Right hindlimb (tissue), 1 donor: ENCODE measurements around the gene CACTIN.
"Not testable (repeated sequence)": the region's sequence is repeated elsewhere in the genome, so short reads cannot be mapped to it uniquely, and the experiment has no call there.

Experiments used
- DNase-seq: peaks from one replicate; pipeline ENCODE4 v3.0.0-alpha.2; 2018

CACTIN gene

DNA sequence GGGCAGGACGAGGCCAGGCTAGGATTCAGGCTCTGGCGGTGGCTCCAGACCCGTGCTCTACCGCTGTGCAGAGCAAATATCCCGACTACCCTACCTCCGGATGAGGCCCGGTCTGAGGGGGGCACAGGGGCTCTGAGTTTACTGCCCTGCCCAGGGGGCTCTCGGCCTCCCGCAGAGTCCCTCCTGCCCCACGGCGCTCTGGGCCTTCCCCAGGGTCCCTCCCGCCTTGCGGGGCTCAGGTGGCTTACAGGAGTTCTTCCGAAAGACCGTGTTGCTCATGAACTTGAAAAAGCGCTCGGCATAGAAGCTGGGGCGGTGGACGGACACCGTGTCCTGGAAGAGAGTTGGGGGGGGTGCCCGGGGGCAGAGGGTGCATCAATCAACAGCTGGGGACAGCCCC is 19.1 kb upstream of the CACTIN start:
- DNase-seq, result no peak

DNA sequence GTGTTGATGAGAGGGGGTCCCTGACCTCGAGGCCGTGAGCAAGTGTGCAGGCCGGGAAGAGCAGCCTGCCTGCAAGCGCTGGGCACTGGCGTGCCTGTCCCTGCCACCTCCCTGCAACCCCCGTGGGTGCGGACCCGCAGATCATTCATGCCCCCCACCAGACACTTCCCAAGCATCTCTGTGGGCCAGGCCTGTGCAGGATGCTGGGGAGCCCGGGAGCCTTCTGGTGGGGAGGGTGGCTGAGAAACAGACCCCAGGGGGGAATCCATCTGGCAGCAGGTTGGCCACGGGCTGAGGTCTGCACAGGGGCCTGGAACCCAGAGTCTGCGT is 18.4 kb upstream of the CACTIN start:
- no peak for DNase-seq

DNA sequence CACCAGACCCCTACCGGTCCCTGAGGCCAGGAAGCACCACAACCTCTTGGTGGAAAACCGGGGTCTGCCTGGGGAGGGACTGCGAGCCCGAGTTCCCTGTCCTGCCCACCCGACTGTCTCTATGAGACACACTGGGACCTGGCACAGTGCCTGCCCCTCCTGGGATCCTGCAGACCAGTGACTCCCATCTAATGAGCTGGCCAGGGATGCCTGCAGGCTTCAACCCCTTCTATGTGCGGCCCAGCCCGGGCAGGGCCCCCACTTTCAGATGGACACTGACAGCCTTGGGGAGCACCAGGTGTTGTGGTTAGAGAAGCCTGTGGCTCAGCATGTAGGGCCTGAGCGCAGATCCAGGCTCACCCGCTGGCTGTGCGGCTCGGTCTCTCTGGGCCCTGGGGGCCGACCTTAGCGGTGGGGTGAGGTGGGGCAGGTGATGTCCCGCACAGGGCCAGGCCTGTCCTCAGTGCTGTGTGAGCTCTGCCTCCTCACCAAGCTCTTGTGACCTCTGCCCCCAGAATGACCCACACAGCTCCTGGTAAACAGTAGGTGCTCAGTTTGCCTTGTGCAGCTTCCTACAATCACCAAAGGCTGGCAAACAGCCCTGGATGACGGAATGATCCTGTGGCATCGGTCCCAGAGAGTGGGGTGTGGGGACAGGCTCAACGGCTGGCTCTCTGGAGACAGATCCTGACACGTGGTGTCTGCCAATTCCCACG is 17.9 kb upstream of the CACTIN start:
- DNase-seq, result no peak

DNA sequence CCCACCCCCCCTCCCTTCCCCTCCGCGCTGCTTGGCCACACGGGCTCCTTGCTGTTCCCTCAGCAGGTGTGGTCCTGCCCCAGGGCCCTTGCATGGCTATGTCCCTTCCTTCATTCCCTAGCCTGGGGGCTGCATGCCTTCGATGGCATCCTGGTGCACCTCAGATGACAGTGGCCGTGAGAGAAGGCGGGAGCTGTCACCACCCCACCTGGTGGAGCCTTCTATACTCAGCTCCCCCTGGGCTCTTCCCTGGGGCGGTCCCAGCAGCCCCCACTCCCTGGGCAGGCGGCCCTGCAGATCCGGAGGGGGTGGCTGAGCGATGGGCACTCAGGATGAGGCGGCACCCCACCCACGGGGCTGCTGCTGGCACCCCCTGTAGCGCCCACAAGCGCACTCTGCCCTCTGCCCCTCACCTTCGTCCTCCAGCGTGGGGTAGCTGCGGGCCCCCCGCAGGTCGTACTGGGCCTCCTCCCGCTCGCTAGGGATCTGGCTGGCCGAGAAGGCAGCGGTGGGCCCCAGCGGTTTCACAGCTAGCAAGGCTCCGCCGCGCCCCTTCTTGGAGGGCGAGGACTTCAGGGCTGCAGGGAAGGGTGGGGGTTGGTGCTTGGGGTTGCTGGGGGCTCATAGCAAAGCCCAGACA is 17.2 kb upstream of the CACTIN start:
- no peak for DNase-seq

DNA sequence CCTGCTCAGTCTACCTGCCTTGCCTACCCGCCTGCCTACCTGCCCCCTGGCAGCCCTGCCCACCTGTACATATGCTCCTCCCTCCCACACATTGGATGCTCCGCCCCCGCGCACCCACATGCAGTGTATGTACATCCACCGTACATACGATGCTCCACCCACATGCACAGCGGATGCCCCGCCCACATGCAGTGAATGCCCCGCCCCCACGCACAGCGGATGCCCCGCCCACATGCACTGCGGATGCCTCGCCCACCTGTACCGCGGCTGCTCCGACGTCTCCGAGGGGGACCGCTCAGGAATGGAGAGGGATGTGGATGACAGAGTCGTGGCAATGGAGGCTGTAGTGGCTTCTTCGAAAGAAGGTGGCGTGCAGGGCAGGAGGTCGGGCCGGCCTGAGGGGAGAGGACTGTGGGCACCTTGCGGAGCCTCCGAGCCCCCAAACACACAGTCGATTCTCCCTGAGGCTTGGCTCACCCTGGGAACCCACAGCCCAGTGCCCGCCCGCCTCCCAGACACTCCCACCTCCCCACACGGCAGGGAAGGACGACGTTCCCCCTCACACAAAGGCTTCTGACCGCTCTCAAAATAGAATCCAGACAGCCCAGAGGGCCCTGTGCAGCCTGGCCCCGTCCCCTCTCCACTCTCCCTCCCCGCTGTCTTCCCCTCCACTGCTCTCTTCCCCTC is 16.5 kb upstream of the CACTIN start:
- no peak for DNase-seq

DNA sequence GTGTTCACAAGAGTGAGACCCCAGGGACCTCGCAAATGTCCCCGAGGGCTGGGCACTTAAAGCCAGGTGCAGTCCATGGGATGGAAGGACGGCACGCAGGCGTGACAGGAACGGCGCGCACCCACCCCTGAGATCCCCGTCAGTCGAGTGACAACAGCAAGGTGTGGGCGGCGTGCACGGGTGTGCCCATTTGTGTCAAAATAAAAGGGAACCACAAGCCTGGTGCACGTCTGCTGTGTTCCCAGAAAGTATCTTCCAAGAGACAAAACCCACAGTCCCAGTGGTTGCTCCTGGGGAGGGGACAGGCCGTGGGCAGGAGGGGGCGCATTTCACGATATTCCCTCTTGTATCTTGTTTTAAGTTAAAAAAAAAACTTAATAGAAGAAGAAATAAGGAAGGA is 15.7 kb upstream of the CACTIN start:
- no peak for DNase-seq

DNA sequence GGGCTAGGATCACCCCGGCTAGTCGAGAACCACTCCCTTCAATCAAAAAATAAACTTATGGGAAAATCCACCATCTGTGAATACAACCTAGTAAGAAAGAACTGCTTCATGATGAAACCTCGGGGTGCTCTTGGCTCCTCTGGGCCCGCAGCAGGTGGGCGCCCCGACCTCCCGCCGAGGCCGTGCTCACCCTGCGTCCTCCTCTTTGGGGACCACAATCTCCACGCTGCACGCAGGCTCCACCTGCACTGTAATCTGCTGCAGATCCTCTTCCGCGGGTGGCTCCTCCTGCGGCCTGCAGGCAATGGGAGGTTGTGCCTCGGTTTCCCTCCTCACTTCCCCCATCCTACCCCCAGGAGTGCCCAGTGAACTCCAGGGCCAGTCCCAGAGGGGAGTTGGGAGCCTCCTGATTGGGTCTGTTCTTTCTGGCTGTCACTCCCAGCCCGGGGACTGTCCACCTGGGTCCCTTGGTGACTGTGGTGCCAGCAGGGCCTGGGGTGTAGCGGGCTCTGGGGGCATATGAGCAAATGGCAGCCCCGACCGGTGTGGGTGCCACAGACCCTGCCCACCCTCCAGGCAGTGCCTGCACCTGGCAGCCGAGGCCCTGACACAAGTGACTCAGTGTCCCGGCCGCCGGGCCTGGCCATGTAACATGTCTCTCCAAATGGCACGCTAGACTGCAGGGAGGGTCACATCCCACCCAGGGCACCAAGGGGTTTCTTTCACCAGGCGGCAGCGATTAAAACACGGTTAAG is 15.1 kb upstream of the CACTIN start:
- no peak for DNase-seq

DNA sequence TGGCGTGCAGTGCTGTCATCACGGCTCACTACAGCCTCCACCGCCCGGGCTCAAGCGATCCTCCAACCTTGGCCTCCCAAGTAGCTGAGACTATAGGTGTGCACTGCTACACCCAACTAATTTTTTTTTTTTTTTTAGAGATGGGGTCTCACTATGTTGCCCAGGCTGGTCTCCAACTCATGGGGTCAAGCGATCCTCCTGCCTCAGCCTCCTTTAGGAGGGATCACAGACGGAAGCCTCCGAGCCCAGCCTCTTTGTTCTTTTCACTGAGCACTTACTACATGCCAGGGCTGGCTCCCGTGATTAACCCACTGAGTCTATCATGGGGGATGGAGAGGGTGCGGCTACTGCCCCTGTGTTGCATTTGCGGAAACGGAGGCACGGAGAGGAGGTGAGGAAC is 12.9 kb upstream of the CACTIN start:
- no peak for DNase-seq

DNA sequence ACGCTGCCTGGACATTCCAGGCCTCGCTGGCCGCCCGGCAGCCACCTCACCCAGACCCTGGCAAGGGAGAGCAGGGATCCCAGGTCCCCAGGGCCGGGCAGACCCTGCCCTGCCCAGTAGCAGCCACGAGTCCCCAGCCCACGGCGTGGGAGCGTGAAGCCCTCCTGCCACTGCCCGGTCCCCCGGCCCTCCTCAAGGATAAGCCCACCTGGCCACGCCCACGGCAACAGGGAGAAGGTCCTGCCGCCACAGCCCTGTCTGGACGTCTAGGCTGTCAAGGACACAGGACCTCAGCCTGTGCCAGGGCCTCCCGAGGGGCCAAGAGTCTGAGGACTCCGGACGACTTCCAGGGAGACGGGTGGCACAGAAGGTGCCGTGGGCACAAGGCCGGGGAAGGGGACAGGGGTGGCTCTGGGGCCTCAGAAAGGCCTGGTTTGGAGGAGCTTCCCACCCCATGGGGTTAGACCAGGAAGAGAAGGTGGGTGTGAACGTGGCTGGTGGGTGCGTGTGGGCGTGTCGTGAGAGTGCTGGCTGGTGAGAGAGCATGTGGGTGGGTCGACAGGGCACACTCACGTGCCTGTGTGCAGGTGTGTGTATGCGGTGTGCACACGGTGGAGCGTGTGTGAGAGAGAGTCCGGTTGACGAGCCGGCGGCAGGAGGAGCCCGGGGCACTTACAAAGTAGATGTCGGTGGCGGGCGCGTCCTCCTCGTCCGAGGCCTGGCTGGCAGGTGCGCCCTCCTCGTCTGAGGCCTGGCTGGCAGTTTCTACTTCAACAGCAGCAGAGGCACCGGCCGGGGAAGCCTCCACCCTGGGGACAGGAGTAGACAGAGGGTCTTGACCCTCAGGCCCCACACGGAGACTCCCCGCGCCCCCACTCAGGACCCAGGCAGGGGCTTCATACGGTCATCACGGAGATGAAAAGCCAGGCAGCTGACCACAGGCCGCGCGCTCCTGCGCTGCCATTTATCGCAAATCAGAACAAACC is 11.9 kb upstream of the CACTIN start:
- DNase-seq, result no peak

DNA sequence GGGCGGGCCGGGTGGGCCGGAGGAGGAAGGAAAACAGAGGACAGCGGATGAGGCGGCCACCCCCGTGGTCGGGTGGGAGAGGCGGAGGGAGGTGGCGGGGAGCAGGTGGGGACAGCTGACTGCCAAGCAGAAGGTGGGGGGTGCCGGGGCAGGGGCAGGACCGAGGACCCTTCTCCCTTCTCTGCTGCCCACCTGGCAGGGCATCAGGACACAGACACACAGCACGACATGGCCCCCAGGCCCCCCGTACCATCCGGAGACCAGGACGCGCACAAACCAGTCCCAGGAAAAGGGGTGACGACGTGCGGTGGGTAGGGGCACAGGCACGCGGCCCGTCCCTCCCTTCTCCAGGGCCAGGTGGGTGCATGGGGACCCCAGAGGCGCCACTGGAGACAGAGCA is 11.0 kb upstream of the CACTIN start:
- no peak for DNase-seq

DNA sequence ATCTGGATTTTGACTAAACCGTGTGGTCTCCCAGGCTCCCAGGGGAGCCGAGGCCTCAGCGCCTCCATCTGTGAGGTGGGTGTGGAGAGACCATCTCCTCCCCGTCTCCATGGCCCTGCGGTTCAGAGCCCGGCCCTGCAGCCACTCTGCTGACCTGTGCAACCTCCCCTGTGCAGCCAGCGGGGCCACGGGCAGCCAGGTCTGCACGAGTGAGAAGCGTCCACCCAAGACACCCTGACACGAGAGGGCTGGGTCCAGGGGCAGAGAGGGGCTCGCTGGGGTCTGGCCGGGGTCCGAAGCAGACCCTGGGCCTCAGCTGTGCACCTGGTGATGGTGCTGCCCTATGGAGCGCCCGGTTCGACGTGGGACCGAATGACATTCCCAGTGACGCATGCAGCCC is 10.4 kb upstream of the CACTIN start:
- DNase-seq, result no peak

DNA sequence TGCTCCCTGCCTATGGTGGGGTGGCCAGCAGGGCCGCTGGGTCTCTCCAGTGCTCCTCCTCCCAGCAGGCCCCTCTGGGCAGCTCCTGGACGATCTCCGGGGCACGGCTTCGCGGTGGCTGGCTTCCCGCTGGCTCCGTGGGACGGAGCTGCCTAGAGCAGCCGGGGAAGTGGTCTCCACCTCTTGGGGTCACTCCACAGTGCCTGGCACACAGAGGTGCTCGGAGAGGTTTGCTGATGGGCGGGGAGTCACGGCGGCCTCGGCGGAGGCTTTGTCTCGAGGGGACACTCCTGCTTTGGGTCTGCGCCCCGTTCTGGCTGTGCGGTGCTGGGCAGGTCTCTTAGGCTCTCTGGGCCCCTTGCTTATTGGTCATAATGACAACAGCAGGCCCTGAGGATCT is 9.9 kb upstream of the CACTIN start:
- no peak for DNase-seq

DNA sequence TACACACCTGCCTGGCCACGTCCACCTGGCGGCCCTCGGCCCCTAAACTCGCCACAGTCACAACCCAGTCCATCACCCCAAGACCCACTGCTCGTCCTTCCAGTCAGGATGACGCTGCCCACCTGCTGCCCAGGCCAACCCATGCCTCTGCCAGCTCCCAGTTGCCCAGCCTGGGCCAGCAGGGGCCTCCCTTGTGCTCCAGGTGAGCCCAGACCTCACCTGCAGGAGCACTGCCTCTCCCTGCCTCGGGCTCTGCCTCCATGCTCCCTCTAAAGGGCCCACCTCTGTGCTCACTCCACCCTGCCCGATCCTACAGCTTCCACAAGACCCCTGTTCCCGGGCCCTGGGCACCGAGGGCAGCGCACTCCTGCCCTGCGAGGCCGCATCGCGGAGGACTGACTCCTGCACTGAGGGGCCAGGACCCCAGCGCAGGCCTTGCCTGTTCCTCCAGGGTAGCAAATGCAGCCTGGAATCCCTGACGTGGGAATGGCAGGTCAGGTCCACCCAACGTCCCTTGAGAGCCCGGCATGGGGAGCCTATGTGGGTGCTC is 8.0 kb upstream of the CACTIN start:
- no peak for DNase-seq

DNA sequence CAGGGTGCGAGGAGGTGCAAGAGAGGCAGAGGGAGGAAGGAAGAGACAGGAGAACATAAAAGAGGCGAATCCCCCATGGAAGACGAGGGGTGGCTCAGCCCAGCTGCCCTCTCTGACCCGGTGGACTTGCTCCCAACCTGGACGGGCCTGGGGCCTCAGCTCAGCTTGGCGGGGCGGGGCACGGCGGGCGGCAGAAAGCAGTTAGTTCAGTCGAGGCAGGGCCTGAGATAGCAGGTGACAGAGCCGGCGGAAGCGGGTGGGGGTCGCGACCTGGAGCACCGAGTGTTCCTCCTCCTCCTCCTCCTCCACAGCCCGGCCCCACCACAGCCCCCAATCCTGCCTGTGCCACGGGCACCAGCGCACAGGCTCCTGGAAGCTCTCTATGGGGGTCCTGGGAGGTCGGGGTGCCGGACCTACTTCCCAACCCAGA is 7.0 kb upstream of the CACTIN start:
- DNase-seq, result no peak

DNA sequence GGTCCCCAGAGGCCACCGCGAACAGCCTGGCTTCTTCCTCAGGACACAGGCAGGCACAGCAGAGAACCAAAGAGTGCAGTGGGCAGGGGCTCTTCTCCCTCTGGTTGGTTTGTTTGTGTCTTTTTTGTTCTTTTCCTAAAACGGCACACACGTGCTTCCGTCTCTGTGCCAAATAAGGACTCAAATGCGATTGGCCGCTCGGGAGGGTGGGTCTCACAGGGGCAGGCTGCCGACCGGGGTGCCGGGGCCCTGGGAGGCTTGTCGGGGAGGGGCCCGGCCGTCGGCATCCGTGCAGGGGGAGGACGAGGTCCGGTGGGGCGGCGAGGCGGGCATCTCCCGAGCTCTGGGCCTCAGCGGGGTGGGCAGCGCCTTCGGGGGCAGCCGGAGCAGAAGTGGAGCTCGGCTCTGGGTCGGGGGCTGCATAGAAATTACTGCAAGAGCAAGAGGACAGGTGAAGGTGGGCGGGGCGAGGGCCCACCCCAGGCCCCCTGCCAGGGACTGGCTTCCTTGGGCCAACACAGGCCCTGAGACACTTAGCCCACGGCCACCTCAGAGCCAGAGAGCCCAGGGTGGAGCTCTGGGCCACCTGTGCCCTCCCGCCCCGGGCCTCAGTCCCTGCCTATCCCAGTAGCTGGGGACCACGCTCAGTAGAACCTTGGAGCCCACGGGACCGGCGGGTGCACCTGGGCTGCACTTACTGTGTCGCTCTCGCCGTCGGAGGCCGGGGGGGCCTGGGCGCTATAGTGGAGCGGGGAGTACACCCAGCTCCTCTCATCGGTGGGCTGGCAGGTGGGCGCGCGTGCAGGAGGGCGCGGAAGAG is 6.4 kb upstream of the CACTIN start:
- no peak for DNase-seq

DNA sequence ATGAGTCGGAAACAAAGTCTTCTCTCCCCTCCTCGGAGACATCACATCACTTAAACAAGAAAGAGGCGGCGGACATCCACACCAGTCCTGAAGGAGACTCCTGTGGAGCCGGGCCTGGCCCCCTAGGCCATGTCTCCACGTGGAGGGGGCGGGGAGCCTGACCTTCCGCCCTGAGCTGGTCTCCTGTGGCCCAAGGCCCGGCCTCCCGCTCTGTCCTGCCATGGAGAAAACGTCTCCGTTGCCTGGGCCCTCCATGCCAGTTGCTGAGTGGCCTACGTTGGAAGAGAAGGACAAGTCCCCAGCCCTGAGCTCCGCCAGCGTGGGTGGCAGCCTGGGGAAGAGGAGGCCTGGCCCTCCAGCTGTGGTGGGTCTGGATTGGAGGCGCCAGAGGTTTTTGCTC is 5.5 kb upstream of the CACTIN start:
- DNase-seq, result no peak

DNA sequence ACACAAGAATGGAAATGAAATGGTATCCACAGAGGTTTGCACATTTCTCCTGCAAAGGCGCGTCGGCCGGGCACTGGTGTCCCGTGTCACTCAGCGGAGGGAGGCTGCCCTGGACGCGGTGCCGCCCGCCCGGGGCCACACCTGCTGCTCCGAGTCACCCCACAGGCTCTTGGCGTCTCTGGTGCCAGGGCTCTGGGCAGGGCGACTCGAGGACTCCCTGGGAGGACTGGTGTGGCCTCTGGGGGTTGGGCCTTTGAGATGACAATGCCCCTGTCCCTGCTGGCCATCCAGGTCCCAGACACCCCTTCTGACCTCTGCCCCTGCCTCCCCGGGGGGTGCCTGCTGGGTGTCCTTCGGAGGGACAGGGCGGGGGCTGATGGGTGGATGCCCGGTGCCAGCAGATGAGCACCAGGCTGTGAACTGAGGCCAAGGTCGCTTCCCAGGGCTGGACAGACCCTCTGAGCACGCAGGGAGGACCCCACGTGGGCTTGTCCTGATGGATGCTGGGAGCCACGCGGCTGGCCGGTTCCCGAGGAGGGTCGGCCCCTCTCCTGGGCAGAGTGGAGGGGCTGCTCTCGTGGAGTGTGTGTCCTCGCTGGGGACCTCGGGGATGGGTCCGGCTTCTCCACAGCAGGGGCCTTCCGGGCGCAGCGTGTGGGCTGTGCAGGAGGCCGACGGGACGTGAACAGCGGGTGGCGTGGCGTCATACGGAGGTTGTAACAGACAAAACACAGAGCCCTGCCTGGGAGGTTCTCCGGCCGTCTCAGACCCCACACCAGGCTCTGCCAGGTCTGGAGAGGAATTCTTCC is 4.7 kb upstream of the CACTIN start:
- DNase-seq, result no peak

DNA sequence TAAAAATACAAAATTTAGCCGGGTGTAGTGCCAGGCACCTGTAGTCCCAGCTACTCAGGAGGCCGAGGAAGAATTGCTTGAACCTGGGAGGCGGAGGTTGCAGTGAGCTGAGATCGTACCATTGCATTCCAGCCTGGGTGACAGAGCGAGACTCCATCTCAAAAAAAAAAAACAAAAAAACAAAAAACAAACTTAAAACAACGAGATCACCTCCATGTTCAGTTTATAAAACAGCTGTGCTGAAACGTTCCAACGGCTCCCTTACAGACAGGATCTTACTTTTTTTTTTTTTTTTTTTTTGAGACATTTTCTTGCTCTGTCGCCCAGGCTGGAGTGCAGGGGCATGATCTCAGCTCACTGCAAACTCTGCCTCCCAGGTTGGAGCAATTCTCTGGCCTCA is 2.2 kb upstream of the CACTIN start:
- not testable (repeated sequence) for DNase-seq

DNA sequence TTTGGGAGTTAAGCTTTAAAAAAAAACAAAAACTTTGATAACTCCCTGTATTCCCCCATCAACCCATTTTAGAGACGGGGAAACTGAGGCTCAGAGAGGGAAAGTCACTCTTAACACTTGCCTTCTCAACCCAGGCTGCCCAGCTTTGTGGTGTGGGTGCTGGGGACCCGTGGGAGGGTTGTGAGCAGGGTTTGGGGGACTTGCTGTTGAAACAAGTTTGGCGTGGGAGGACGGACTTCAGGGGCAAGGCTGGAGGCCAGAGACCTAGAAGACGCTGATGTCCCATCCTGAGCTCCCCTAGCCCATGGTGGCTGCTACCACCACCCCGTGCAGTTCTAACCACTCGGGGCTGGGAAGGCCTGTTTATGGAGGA is 747 bp upstream of the CACTIN start:
- DNase-seq, result no peak

DNA sequence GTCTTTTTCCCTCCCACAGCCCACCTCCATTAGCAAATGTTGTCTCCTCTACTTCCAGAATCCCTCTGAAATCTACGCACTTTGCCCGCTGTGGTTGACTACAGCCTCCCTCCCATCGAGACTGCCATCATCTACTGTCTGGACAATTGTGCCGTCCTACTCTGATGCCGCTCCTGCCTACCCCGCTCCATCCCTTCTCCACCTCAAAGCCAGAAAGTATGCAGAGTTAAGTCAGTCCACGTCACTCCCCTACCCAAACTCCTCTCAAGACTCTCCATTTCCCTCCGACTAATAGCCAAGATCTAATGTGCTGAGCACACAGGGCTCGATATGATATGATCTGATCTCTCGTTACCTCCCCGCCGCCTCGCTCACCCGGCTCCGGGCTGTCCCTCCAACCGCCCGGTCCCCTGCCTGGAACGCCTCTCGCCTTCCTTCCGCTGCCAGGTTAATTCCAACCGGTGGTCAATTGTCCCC is 556 bp downstream of the CACTIN start:
- no peak for DNase-seq
